Activated CD4-positive, alpha-beta T cell treated with anti-CD3 and anti-CD28 coated beads for 24 hours (primary cell): Measurements from ENCODE around the gene LAIR1.
"Not testable (repeated sequence)": the region's sequence is repeated elsewhere in the genome, so short reads cannot be mapped to it uniquely, and the experiment has no call there.

Experiments used
- DNase-seq, 2 donors: peaks; one replicate each; pipeline ENCODE4 v3.0.0-alpha.2; 2020; ENCODE audit warnings: low read depth in 2 of 2

The LAIR1 gene

DNA sequence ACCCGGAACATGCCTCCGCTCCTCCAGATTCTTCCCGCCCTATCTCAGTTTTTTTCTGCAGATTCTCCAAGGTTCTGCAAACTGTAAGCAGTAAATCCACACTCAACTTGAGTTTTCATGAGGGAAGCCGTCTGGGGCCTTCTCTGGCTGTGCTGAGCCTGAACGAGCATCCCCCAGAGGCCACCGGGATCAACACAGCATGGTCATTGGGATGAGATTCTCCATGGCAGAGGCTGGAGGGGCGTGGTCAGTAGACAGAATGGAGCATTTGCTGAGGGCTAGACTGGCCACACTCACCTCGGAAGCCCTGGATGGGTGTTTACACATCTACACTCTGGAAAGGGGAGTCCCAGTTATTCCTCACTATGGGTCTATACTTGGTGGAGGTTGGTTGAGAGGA lies 23.4 kb downstream of the LAIR1 start:
- no peak for DNase-seq

DNA sequence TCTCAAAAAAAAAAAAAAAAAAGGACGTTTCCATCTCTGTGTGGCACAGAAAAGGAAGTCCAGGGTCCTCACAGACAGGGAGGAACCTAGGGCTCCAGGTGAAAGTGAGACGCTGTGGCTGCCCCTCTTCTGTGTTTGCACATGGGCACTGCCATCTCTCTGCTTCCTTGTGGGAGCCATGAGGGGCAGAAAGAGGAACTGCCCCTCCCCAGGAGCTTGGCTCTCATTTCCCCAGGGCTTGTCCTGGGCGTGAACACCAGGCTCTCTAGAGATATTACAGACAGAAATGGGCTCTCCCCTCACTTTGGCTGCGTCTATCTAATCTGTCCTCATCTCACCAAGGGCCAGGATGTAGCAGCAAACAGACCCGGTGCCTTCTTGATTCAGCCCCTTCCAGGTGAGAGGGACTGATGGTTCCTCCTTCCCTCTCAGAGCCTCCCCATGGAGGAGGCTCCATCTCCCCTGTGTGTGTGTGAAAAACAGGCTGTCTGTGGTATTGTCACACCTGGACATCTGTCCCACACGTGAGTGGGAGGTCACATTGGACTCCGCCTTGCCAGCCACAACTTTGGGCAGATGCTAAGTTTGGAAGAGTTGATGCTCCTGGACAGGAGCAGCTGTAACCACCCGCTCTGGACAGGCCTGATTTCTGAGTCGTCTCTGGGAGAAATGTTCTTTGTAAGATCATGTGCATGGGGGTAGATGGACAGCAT lies 24.9 kb downstream of the LAIR1 start:
- DNase-seq: no peak

DNA sequence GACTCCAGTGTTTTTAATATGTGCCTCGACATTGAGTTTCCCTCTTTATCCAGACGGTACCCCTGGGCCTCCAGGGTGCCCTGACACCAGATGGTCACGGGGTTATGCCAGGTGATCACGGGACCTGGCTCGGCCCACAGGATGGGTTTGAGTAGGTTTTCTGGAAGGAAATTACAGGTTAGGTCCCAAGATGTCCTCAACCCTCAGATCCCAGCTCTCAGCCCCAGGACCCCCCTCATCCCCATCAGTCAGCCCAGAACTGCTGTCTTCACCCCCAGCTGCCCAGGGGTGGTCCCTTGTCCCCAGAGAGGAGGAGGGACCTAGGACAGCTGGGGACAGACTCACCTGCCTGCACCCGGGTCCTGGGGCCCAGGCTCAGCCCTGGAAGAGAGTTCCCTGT lies 26.2 kb downstream of the LAIR1 start:
- no peak for DNase-seq

DNA sequence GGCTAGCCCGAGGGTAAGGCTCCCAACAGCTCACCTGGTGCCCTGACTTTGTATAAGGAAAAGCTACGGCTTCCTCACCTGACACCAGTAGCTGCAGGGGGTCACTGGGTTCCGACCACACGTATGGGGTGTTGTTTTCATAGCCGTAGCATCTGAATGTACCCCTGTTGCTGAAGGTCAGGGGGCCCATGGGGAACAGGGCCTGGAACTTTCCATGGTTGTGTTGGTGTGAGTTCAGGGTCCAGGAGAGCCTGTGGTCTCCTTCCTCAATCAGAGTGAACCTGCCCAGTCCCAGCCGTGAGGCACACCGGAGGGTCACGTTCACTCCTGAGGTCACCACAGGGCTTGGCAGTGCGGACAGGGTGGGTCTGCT lies 26.9 kb downstream of the LAIR1 start:
- no peak for DNase-seq

DNA sequence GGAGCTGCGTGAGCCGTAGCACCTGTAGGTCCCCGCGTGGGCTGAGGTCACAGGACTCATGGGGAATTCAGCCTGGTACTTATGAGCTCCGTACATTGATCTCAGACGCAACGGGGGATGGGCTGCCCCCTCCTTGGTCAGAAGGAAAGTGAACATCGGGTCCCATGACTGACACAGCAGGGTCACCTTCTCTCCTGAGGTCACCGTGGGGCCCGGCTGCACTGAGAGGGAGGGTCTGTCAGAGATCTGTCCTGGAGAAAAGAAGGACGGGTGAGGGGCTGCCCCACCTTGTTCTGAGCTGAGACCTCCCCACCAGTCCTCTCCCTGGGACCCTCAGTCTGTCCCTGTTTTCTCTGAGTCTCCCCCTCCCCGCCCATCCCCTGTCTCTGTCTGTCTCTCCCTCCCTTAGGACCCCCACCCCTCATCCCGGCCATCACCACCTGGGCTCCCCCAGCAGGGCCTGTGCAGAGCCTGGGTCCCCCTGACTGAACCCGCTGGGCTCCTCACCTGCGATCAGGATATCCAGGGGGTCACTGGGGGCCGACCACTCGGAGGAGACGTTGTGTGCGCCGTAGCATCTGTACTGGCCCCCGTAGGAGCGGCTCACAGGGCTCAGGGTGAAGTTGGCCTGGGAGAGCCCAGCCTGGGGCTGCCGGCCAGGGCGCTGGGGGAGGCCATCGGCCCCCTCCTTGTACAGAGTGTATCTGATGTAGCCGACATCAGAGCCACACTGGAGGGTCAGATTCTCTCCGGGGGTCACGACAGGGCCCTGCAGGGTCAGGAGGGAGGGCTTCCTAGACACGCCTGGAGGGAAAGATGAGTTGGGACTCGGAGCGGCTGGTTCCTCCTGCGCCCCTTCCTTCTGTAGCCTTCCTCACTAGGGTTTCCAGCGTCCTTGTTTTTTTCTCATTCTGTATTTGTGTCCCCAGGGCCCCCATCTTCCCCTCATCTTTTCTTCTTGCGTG lies 27.6 kb downstream of the LAIR1 start:
- DNase-seq: no peak

DNA sequence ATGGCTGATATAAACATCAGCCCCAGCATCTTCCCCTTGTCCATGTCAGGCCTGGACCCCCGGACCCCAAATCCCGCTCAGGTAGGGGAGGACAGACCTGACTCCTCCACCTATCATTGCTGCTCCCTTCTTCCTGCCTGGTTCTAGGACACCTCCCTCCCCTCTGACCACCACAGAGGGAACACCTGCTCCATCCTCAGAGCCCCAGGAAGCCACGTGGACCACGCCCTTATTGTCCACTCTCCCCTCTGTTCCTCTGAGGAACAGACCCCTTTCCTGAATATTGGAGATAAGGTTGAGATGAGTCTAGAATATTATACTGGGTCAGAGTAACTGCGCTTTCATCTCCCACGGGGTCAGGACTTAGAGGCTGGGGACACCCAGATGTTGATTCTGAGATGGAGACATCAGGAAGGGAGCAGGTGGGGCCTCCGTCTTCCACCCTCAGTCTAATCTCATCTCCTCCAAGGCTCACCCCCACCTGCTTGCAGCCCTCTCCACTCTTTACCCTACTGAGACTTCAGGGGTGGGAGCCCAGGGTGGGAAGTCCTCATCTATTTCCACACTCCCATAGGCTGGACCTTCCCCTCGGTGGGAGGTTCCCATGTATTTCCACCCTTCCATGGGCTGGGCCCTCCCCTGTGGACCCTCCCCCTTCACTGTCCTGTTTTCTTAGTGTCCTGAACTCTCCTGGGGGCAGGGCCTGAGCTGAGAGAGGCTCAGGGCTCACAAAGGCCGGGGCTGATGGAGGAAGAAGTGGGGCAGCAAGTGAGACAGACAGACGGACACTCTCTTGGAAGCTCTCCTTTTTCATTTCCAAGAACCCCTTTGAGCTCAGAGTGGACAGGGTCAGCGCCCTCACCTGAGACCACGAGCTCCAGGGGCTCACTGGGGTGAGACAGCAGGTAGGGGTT lies 28.5 kb downstream of the LAIR1 start:
- no peak for DNase-seq

DNA sequence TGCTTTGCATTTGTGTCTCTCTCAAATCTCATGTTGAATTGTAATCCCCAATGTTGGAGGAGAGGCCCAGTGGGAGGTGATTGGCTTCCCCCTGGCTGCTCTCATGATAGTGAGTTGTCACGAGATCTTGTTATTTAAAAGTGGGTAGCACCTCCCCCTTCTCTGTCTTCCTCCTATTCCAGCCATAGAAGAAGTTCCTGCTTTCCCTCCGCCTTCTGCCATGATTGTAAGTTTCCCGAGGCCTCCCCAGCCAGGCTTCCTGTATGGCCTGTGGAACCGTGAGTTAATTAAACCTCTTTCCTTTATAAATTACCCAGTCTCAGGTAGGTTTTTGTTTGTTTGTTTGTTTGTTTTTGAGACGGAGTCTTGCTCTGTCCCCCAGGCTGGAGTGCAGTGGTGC lies 29.6 kb downstream of the LAIR1 start:
- DNase-seq: no peak

DNA sequence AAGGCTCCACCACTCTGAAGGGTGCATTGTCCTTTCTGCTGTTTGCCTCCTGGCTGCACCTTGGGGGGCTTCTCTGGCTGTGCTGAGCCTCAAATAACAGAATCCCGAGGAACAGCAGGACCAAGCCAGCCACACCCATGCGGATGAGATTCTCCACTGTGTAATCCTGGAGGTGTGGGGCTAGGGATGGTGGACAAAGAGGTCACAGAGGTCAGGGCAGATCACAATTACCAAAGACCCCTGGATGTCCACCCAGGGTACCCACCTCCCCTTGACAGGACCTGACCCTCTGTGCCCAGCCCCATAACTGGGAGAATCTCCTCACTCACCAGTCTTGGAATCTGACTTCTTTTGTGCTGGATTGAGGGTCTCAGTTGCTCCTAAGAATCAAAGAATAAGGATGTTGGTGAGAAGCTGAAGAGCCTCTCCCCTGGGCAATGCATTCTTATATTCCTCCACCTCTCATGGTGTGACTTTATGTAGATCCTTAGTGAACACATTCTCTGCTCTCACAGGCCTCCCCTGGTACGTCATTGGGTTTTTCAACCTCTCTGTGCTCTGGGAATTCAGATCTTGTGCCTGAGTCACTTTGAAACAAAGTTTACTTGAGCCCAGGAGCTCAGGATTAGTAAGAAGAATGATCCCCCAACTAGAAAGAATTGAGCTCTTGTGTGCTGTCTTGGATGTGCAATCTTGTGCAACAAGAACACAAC lies 31.0 kb downstream of the LAIR1 start:
- DNase-seq: no peak

DNA sequence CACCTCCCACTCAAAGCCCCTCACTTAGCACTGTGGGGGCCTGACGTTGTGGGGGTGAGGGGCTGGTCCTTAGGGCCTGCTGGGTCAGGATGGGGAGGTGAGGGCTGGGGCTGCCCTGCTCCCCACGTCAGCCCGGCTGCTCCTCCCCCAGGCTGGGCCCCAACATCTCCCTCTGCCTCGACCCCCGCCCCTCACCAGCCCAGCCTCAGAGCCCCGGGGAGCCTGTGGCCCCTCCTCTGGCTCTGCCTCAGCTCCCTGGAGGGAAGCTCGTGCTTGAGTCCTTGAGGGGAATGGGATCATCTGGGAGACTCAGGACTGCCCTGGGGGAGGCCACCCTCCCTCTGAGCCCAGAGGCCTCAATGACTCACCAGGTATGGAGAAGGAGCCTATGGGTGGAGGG lies 32.6 kb downstream of the LAIR1 start:
- DNase-seq: no peak

DNA sequence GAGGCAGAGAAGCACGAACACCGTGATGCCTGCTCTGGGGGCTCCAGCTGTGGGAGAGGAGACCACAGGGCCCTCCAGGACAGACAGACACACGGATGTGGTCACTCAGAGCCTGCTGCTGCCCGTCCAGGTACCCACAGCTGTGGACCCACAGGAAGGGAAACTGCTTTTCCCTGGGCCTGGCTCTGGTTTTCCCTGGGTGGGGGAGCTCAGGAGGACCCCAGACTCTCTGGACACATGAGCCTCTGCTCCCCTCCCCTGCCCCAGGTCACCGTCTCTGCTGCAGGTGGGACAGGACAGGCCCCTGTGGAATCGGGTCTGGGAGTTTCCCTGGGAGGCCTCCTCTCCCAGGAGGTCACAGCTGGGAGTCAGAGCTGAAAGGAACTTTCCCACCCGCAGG lies 33.1 kb downstream of the LAIR1 start:
- DNase-seq: no peak

DNA sequence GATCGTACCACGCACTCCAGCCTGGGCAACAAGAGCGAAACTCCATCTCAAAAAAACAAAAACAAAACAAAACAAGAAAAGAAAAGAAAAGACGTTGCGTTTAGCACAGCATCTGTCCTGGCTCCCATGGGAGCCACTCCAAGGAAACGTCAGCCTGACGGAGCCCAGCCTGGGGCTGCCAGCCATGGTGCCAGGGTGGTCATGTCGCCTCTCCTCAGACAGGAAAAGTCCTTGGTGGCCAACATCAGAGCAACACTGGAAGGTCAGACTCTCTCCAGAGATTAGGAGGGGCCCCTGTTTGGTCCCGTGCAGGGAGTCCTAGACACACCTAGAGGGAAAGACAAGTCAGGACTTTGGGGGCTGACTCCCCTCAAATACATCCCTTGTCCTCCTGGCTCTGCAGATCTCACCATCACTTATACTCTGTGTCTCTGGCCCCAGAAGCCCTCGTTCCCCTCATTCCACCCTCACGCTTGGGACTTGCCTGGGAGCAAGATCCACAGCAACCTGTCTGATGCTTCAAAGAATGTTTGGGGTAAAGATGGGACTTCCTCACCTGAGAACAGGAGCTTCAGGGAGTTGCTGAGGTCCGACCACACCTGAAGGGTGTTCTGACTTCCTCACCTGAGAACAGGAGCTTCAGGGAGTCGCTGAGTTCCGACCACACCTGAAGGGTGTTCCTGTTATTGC lies 35.1 kb downstream of the LAIR1 start:
- DNase-seq: no peak

DNA sequence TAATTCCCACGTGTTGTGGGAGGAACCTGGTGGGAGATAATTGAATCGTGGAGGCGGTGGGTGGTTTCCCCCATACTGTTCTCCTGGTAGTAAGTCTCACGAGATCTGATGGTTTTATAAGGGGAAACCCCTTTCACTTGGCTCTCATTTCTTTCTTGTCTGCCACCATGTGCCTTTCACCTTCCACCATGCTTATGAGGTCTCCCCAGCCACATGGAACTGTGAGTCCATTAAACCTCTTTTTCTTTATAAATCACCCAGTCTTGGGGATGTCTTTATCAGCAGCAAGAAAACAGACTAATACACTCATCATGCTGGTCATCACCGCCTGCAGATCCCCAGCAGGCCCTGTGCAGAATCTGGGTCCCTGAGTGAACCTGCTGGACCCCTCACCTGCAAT lies 36.0 kb downstream of the LAIR1 start:
- not testable (repeated sequence) for DNase-seq

DNA sequence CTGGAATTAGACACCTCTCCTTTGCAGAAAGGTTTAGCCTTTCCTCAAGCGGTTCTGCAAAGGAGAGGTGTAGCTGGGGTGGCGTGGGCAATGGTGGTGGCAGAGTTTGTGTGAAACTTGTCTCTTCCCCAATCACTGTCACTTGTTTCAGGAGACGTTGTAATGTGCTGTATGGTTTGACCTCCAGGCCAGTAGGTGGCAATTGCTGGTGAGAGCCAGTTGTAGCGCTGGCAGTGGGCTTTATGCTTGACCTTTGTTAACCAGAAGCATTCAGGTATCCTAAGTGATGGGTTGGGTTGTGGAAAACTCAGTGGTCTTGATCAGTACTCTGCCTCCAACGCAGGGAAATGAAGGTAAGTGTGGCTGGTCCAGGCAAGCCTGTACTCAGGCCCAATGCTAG lies 39.1 kb downstream of the LAIR1 start:
- DNase-seq: no peak

DNA sequence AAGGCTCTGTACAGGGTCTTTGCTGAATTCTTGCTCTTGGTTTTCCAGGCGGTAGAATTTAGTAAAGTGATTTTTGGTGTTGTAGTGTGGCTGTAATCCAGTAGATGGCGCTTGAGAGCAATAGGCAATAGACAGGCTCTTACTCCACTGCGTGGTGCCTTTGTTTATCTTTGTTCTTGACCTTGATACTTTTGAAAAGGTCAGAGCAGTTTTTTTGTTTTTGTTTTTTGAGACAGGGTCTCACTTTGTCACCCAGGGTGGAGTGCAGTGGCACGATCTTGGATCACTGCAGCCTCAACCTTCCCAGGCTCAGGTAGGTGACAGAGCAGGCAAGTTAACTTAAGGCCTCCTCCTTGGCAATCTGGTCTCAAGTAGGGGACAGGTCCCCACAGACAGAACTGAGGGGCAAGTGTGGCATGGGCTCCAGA lies 39.5 kb downstream of the LAIR1 start:
- peak; percentile 15 to 49 for DNase-seq

DNA sequence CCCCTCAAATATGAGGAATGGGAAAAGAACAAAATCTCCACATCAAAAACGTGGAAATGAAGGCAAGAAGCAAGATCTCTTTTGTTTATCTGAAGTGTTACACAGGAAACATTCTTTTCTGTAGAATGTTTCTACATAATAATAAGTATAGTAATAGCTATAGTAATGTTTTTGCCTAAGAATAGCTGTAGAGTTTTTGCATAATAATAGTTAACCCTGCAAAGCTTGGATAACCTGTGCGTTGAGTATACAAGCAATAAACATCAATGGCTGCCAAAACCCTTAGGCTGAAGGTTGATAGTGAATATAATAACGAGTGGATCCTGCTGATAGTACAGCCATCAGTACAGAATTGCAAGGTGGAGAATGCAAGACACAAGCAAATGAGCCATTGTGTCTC lies 40.7 kb downstream of the LAIR1 start:
- DNase-seq: no peak

DNA sequence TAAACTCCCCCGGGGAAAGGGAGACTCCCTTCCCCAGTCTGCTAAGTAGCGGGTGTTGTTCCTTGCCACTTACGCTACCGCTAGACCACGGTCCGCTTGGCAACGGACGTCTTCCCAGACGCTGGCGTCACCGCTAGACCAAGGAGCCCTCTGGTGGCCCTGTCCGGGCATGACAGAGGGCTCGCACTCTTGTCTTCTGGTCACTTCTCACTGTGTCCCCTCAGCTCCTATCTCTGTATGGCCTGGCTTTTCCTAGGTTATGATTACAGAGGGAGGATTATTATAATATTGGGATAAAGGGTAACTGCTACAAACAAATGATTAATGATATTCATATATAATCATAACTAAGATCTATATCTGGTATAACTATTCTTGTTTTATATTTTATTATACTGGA lies 41.8 kb downstream of the LAIR1 start:
- not testable (repeated sequence) for DNase-seq

DNA sequence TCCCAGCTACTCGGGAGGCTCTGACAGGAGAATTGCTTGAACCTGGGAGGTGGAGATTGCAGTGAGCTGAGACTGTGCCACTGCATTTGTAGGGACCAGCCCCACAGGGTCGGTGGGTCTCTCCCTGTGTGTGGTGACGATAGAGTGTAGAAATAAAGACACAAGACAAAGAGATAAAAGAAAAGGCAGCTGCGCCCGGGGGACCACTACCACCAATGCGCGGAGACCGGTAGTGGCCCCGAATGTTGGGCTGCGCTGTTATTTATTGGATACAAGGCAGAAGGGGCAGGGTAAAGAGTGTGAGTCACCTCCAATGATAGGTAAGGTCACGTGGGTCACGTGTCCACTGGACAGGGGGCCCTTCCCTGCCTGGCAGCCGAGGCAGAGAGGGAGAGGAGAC lies 42.4 kb downstream of the LAIR1 start:
- not testable (repeated sequence) for DNase-seq

DNA sequence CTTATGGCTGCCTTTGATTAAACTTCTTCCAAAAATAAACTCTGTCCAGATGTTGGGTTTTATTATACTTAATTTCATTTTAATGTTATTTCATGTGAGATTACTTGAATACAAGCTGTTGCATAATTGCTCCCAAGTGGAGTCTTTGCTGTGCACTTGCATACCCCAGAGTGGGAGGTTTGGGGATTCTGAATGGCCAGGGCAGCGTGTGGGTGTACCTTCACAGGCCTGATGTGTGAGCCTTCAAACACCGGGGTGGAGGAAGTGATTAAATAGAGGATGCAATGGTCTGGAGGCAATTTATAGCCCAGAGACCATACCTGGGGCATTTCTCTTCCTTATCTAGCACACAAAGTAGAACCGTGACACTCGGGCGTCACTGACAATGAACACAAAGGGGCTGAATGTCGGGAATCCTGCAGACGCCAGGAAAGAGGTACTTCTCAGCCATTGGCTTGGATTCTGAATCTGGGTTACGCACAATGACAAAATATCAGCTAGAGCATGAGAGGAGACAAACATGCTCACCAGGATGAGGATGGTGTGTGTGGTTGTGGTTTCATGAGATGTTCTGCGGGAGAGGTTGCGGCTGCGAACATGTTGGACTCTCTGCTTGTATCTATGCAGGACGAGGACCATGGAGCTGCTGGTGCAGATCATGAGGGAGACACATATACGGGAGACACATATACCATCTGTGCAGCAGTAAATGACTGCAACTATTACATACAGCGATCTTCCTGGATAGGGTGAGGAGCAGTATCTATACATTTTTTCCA lies 44.6 kb downstream of the LAIR1 start:
- DNase-seq: no peak

DNA sequence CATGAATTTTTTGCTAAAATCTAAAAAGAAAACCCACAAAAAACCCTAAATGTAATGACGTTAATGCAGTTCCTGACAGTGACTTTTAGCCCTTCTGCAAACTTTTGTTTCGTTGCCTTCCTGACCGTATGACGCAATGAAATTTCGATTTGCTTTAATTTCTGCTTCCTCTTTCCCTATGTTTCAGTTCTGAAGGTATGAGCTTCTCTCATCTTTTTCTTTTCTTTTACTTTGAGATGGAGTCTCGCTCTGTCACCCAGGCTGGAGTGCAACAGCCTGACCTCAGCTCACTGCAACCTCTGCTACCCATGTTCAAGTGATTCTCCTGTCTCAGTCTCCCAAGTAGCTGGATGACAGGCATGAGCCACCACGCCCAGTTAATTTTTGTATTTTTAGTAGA lies 45.7 kb downstream of the LAIR1 start:
- DNase-seq: no peak

DNA sequence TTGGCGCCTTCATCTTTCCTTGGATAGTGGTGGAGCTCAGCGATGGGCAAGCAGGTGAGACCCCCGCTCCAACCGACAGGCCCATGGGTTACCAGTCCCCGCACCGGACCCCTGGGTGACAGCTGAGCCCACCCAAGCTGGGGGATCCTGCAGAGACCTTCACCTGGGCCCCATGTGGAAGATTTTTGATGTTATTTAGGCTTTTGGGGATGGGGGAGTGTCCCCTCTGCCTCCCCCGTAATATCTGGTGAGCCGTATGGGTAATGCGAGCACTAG lies 46.8 kb downstream of the LAIR1 start:
- no peak for DNase-seq
